Bronchial epithelial cell (primary cell): ENCODE results near the gene CARMIL1. TPM values are rescaled to one million over a fixed set of nuclear protein-coding genes. Genes with fewer than 3 reads are reported as not detected.

Source experiments
- DNase-seq: peaks from one replicate; pipeline ENCODE4 v3.0.0-alpha.2; 2010; ENCODE audit warnings: low read depth
- FAIRE-seq: peaks from 2 replicates; lab custom pipeline; 2011; peaks lifted over from hg19 to GRCh38; lab: Jason Lieb, UNC
- H3K27me3 ChIP-seq: 2 replicates; pipeline ENCODE4 v1.5.1; 2011; ENCODE audit warnings: low read length; ENCODE audit not compliant: control insufficient read depth, insufficient read depth
- H3K36me3 ChIP-seq: 2 replicates; pipeline ENCODE4 v1.5.1; 2011; ENCODE audit warnings: low read length; ENCODE audit not compliant: control insufficient read depth, insufficient read depth
- H3K4me3 ChIP-seq: 2 replicates; pipeline ENCODE4 v1.5.1; 2011; ENCODE audit warnings: mild to moderate bottlenecking, low read depth, low read length, control low read depth
- total RNA-seq: library from RNA; depleted of rRNA; stranded (reverse); fragments of >200 nt; gene quantifications from 2 replicates; pipeline ENCODE4 v1.2.1, GENCODE V29; 2014
- TF ChIP-seq, protein P1 (sequence below): IDR thresholded peaks from 2 replicates; pipeline ENCODE4 v1.5.1; 2011; ENCODE audit warnings: mild to moderate bottlenecking, moderate library complexity, low read length, control low read depth, inconsistent platforms; ENCODE audit not compliant: insufficient read depth, severe bottlenecking

The CARMIL1 gene
- total RNA-seq, 1 donor from 2014 or later, result 12.1 TPM

DNA sequence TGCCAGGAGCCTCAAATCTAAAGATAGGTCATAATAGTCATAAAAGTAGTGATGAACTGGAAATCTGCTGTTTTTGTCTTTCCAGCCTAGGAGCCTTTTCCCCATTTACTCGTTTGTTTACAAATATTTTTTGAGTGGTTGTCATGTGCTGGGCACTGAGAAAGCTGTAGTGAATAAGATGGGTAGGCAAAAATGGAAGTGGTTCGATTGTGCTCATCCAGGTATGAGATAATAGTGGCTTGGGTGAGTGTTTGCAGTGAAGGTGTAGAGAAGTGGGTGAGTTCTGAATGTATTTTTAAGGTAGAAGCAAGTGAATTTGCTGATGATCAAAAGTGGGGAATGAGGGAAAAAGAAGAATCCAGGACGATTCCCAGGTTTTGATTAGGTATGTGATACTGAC lies 53.0 kb downstream of the CARMIL1 start:
- no peaks in the 10 kb centered on the region for H3K36me3 ChIP-seq
- no peak overlapping the region for H3K4me3 ChIP-seq
- FAIRE-seq (no peak), DNase-seq (no peak)
- TF ChIP-seq, protein P1, sequence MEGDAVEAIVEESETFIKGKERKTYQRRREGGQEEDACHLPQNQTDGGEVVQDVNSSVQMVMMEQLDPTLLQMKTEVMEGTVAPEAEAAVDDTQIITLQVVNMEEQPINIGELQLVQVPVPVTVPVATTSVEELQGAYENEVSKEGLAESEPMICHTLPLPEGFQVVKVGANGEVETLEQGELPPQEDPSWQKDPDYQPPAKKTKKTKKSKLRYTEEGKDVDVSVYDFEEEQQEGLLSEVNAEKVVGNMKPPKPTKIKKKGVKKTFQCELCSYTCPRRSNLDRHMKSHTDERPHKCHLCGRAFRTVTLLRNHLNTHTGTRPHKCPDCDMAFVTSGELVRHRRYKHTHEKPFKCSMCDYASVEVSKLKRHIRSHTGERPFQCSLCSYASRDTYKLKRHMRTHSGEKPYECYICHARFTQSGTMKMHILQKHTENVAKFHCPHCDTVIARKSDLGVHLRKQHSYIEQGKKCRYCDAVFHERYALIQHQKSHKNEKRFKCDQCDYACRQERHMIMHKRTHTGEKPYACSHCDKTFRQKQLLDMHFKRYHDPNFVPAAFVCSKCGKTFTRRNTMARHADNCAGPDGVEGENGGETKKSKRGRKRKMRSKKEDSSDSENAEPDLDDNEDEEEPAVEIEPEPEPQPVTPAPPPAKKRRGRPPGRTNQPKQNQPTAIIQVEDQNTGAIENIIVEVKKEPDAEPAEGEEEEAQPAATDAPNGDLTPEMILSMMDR, result no peak
- no peaks in the 10 kb centered on the region for H3K27me3 ChIP-seq

DNA sequence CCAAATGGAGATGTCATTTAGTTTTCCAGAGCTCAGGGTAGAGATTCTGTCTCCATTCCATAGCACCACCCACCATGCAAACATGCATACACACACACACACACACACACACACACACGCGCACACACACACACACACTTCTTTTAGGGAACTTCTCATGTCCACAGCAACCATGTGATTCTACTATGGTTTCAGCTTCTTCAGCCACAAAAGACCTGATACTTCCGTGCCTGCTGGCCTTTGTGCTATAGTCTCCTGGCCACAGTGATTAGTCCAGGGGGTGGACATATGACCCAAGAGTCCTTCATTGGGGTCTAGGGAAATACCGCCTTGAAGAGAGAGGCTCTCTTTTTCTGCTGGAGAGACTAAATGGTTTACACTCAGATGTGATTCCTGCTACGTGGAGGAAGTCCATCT lies 53.5 kb downstream of the CARMIL1 start:
- Histone ChIP-seq H3K27me3 (no peaks in the 10 kb centered on the region), H3K36me3 (no peaks in the 10 kb centered on the region), H3K4me3 (no peak overlapping the region)
- FAIRE-seq (no peak), DNase-seq (no peak)
- TF ChIP-seq, protein P1, result no peak

DNA sequence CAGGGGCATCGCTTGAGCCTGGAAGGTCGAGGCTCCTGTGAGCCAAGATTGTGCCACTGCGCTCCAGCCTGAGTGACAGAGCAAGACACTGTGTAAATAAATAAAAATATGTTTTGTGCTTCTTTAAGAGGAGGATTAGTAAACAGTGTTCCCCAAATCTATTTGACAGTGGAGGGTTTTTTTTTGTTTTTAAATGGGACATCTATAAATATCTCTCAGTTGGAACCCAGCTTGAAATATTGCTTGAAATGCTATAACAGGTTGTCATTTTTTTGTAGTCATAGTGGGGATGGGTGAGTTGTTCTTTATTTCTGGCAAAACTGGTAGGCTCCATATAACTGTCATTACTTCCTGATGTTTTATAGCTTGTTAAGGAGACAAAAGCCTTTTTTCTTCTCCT lies 54.3 kb downstream of the CARMIL1 start:
- Histone ChIP-seq H3K36me3 (no peaks in the 10 kb centered on the region), H3K4me3 (no peak overlapping the region), H3K27me3 (no peaks in the 10 kb centered on the region)
- DNase-seq (no peak), FAIRE-seq (no peak)
- TF ChIP-seq, protein P1, result no peak

DNA sequence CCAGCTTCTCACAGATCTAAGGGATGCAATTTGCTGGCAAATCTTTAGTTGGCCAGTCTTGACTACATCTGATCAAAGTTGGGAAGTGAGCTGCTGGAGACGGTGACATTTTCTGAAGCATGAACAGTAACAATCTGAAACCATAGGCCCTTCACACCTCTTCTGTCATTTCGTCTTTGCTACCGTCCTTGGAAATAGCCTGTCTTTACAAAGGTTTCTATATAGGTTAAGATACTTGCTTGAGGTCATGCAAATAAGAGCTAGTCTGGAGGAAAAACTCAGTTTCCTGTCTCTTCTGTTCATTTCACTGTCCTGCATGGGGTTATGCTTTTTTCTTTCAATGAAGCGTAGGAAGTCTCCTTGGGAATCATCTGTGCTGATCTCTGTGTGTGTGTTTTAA lies 55.6 kb downstream of the CARMIL1 start:
- no peaks in the 10 kb centered on the region for H3K36me3 ChIP-seq
- H3K27me3 ChIP-seq, result no peaks in the 10 kb centered on the region
- FAIRE-seq (no peak), DNase-seq (no peak)
- TF ChIP-seq, protein P1, result no peak
- no peak overlapping the region for H3K4me3 ChIP-seq

DNA sequence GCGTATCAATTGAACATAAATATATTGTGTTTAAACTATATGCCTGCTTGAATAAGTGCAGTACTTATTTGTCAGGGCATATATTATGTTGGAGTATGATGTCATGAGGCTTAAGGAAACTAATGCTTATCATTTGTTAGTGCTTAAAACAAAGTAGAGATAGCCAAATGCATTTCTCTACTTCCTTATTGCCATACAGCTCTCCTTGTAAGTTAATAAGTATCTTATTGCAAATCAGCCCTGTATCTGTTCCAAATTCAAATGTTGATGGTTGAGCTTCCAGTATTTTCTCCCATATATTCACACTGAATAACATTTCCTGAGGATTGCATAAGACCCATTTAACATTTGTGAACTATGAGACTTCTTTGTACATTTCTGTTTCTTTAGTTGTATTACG lies 57.8 kb downstream of the CARMIL1 start:
- Histone ChIP-seq H3K36me3 (no peaks in the 10 kb centered on the region), H3K27me3 (no peaks in the 10 kb centered on the region), H3K4me3 (no peak overlapping the region)
- TF ChIP-seq, protein P1, result no peak
- FAIRE-seq, result no peak
- peak; percentile 13 for DNase-seq

DNA sequence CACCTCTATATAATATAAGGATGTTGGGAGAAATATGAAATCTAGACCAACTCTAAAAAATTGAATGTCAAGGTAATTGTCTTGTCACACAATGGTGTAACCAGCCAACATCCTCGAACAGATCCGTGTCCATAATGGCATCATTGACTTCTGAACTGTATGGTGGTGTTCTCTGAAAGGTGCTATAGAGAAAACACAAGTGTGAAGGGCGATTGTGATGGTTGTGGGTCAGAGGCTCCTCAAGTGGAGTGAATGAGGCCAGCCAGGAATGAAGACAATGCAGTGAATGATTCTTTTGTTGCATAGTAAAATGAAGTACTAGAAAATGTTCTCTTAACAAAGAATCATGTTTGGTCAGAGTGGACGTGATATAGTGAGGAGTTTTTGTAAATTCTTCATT lies 58.3 kb downstream of the CARMIL1 start:
- Histone ChIP-seq H3K27me3 (no peaks in the 10 kb centered on the region), H3K36me3 (no peaks in the 10 kb centered on the region), H3K4me3 (no peak overlapping the region)
- TF ChIP-seq, protein P1, result no peak
- DNase-seq (no peak), FAIRE-seq (no peak)
